Testis (tissue), 3 donors: ENCODE measurements around the gene PLCE1. TPM values are rescaled to one million over a fixed set of nuclear protein-coding genes. Genes with fewer than 3 reads are reported as not detected.

Source experiments
- DNase-seq: peaks from one replicate; pipeline ENCODE4 v3.0.0-alpha.2; 2019
- H3K27ac ChIP-seq, 2 donors: fragments of 200-600 bp; sonication (generic); one replicate each; pipeline ENCODE4 v1.5.1; 2019
- H3K27me3 ChIP-seq: fragments of 200-600 bp; sonication (generic); one replicate; pipeline ENCODE4 v1.5.1; 2019
- H3K36me3 ChIP-seq: fragments of 200-600 bp; sonication (generic); one replicate; pipeline ENCODE4 v1.5.1; 2017; ENCODE audit warnings: low read depth; ENCODE audit errors: missing control alignments
- H3K4me1 ChIP-seq: fragments of 200-600 bp; sonication (generic); one replicate; pipeline ENCODE4 v1.5.1; 2019
- H3K4me3 ChIP-seq, 2 donors: fragments of 200-600 bp; sonication (generic); one replicate each; pipeline ENCODE4 v1.5.1; 2017 to 2019
- H3K9me3 ChIP-seq: fragments of 200-600 bp; sonication (generic); one replicate; pipeline ENCODE4 v1.5.1; 2017
- POLR2A ChIP-seq: fragments of 450-650 bp; IDR thresholded peaks from one replicate; pipeline ENCODE4 v1.6.1; 2017; ENCODE audit warnings: antibody characterized with exemption, mild to moderate bottlenecking, moderate library complexity
- WGBS, 2 donors: methylation state at CpG; one replicate each; pipeline ENCODE4 v1.1.5; 2018; 5-methylcytosine and 5-hydroxymethylcytosine counted together
- intact Hi-C: fragments of 100-400 bp; cut with DNase I; formaldehyde crosslinking; loops from one replicate; pipeline ENCODE4 v1.15.1; 2023; ENCODE audit warnings: low total_unique reads
- polyA plus RNA-seq: library from polyadenylated mRNA; stranded (reverse); fragments of 350-450 nt; fragmentation: Illumina TruSeq; extraction: RNeasy Lipid Tissue Mini Kit (QIAGEN cat#74804); gene quantifications from one replicate; pipeline ENCODE4 v1.2.3, GENCODE V29; 2014; ENCODE audit warnings: low read depth, low replicate concordance; ENCODE audit not compliant: insufficient read depth
- total RNA-seq, 2 donors: library from RNA; depleted of rRNA; stranded (reverse); fragments of >200 nt; gene quantifications; one replicate each; pipeline ENCODE4 v1.2.3, GENCODE V29; 2016
- TF ChIP-seq, protein P1 (sequence below), 3 experiments: fragments of 450-650 bp in 2 of 3; fragments of 200-600 bp in 1 of 3; sonication (generic) in 1 of 3; IDR thresholded peaks; one replicate each; pipeline ENCODE4 v1.5.1; 2016 to 2019; ENCODE audit warnings: antibody characterized with exemption in 3 of 3, mild to moderate bottlenecking in 2 of 3, moderate library complexity in 1 of 3

PLCE1 gene
- total and polyA plus RNA-seq, 3 donors from 2014 or later, result 4.2 to 8.2 (median 6.7) TPM

DNA sequence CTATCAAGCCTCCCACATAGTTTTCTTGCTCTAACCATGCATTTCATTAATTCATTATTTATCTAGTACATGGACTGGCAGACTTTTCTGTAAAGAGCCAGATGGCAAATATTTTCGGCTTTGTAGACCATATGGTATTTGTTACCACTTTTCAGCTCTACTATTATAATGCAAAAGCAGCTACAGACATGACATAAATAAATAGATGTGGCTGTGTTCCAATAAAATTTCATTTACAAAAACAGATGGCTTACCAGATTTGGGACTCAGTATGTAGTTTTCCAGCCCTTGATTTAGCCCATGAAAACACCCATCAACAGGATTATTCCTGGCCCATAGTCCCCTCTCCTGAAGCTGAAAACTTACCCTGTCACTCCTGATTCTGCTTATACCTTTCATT, 32.1 kb downstream of the PLCE1 start:
- intact Hi-C loops, result no loop called here
- no peak for TF ChIP-seq POLR2A
- TF ChIP-seq, protein P1, sequence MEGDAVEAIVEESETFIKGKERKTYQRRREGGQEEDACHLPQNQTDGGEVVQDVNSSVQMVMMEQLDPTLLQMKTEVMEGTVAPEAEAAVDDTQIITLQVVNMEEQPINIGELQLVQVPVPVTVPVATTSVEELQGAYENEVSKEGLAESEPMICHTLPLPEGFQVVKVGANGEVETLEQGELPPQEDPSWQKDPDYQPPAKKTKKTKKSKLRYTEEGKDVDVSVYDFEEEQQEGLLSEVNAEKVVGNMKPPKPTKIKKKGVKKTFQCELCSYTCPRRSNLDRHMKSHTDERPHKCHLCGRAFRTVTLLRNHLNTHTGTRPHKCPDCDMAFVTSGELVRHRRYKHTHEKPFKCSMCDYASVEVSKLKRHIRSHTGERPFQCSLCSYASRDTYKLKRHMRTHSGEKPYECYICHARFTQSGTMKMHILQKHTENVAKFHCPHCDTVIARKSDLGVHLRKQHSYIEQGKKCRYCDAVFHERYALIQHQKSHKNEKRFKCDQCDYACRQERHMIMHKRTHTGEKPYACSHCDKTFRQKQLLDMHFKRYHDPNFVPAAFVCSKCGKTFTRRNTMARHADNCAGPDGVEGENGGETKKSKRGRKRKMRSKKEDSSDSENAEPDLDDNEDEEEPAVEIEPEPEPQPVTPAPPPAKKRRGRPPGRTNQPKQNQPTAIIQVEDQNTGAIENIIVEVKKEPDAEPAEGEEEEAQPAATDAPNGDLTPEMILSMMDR (IDR thresholded peaks at IDR 0.05), result no peak
- Histone ChIP-seq H3K27ac (no peak overlapping the region), H3K4me1 (no peaks in the 10 kb centered on the region), H3K4me3 (no peak overlapping the region), H3K27me3 (no peaks in the 10 kb centered on the region), H3K9me3 (no peaks in the 10 kb centered on the region), H3K36me3 (no peaks in the 10 kb centered on the region)
- WGBS, 2 donors, result 90 to 93% methylated on average over 1 of the region's 1 CpG
- DNase-seq, result no peak

DNA sequence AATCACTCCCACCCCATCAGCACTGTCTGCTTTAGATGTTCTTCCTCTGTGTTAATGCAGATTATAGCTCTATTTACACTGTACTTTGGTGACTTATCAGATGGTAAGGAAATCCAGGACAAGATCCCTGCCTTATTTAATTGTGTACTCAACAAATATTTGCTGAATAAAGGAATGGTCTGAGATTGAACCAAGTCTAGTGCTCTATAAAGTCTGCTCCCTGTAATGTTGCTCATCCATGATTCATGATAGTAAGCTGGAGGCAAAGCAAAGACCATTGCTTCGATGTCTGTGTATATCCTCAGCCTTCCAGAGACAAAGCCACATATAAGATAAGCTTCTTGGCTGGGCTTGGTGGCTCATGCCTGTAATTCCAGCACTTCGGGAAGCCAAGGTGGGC, 33.5 kb downstream of the PLCE1 start:
- Histone ChIP-seq H3K27me3 (no peaks in the 10 kb centered on the region), H3K4me1 (no peaks in the 10 kb centered on the region), H3K9me3 (no peaks in the 10 kb centered on the region), H3K36me3 (no peaks in the 10 kb centered on the region), H3K27ac (no peak overlapping the region), H3K4me3 (no peak overlapping the region)
- no peak for DNase-seq
- TF ChIP-seq POLR2A, result no peak
- TF ChIP-seq, protein P1 (IDR thresholded peaks at IDR 0.05), result no peak
- intact Hi-C loops, result no loop called here
- 93 to 94% methylated on average over 2 of the region's 2 CpGs for WGBS, 2 donors

DNA sequence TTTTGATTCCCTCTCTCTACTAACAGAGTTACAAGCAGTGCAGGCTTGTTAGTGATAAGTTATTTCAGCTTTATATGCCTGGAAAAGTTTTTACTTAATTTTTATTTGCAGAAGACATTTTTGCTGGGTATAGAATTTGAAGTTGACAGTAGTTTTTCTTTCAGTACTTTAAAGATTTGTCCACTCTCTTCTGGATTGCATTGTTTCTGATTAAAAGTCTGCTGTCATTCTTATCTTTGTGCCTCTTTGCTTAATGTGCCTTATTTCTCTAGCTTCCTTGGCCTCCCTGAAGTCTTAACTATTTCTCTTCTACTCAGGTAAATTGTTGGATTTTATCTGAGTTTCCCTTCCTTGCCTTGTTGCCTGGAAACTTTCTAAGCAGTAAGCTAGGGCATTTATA, 36.2 kb downstream of the PLCE1 start:
- H3K4me1 ChIP-seq, result no peaks in the 10 kb centered on the region
- H3K4me3 ChIP-seq, result no peak overlapping the region
- H3K9me3 ChIP-seq, result no peaks in the 10 kb centered on the region
- no peaks in the 10 kb centered on the region for H3K27me3 ChIP-seq
- no peak for DNase-seq
- H3K36me3 ChIP-seq, result no peaks in the 10 kb centered on the region
- TF ChIP-seq, protein P1 (IDR thresholded peaks at IDR 0.05), result no peak
- TF ChIP-seq POLR2A, result no peak
- intact Hi-C loops, result no loop called here
- H3K27ac ChIP-seq, result no peak overlapping the region

DNA sequence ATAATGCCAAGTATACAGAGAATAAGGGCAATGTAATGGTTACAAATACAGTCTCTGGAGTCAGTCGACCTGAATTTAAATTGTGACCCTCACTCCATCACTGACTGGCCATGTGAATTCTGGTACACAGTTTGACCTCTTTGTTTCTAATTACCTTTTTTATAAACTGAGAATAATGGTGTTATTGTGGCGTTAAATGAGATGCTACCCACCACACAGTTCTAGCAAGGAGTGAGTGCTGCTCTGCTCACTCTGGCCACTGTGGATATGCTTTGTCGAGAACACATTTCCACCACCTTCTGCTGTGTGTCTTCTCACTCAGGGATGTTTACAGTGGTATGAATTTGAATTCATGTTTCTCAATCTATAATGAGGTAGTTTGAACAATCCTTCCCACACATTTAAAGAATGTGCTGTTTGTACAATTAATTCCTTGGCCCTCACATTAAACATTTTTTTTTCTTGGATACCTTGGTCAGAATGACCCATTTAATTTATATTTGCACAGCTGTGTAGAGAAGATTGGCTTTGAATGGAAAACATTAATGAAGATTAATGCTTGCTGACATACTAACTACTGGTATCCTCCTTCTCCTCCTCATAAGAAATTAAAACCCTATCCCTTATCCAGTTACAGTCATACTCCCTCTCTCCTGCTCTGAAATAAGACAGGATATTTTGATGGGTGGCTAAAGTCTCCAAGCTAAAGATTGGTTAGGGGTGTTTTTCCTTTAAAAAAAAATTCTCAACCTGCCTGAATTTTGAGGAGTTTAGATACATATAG, 42.4 kb downstream of the PLCE1 start:
- WGBS, 2 donors, result 80% methylated on average over 3 of the region's 3 CpGs
- intact Hi-C loops, result no loop called here
- Histone ChIP-seq H3K4me1 (no peaks in the 10 kb centered on the region), H3K4me3 (no peak overlapping the region), H3K27ac (no peak overlapping the region), H3K36me3 (no peaks in the 10 kb centered on the region), H3K9me3 (no peaks in the 10 kb centered on the region), H3K27me3 (no peaks in the 10 kb centered on the region)
- TF ChIP-seq POLR2A, result no peak
- TF ChIP-seq, protein P1 (IDR thresholded peaks at IDR 0.05), result no peak
- DNase-seq, result no peak

DNA sequence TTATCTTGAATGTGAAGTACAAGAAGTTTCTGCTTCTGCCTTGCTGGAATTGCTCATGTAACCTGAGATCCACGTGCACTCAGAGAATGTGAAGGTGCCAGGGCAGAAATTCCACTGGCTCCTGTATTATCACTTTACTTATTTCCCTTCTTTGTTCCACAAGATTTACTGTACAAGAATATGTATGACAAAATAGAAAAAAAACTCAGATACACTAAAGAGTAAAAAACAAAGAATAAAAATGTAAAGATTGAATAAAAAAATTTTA, 43.0 kb downstream of the PLCE1 start:
- H3K4me3 ChIP-seq, result no peak overlapping the region
- H3K27ac ChIP-seq, result no peak overlapping the region
- H3K4me1 ChIP-seq, result no peaks in the 10 kb centered on the region
- DNase-seq, result no peak
- no peaks in the 10 kb centered on the region for H3K36me3 ChIP-seq
- no peak for TF ChIP-seq POLR2A
- TF ChIP-seq, protein P1 (IDR thresholded peaks at IDR 0.05), result no peak
- H3K9me3 ChIP-seq, result no peaks in the 10 kb centered on the region
- no peaks in the 10 kb centered on the region for H3K27me3 ChIP-seq
- intact Hi-C loops, result no loop called here
- WGBS, 2 donors, result 35 to 45% methylated on average over 1 of the region's 1 CpG
